ENCODE results near the gene MAP6.
"Not testable (repeated sequence)": the region's sequence is repeated elsewhere in the genome, so short reads cannot be mapped to it uniquely, and the experiment has no call there.

MAP6 gene

GRCh38 chr11:75589933-75590332 is 78.9 kb downstream of the MAP6 start:
- DNase-seq: no peak

- no peak for DNase-seq
Observed at GRCh38 chr11:75589051-75589450, 79.8 kb downstream of the MAP6 start.

DNA sequence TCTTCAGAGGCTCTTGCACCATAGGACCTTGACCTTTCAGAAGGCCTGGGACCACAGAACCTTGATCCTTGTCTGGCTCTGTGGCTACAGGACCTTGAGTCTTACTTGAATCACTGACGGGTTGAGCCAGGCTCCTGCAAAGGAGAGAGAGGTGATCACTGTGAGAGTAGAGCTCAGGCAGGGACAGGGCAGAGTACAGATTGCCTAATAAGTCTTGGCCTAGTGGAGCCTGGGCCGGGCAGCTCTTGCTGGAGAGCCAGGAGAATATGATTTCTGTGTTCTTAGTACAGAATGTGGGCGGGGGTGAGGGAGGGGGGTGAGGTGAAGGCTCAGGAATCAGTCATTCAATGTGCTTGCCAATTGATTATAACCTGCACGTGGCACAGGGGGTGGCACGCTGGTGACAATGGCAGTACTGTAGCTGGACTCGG is 80.8 kb downstream of the MAP6 start:
- no peak for DNase-seq

DNA sequence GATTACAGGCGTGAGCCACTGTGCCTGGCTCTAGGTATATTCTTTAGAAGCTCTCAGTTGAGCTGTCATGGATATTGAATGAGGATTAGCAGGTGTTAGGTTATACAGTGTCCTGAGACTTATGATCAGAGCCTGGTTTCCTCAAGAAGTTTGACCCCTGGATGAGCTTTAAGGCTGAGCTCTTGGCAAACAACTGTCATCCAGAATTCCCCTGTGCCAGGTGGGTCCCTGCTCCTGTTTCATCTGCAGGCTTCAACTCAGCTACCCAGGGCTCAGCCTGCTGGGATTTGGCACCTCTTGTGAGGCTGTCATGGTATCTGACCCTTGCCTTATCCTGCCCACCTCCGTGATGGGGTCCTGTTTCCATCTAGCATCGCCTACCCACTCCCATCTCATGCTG is 82.4 kb downstream of the MAP6 start:
- DNase-seq: no peak

GRCh38 chr11:75585293-75585670 is 83.6 kb downstream of the MAP6 start:
- DNase-seq: no peak

GRCh38 chr11:75584659-75585292 is 84.1 kb downstream of the MAP6 start:
- DNase-seq: not testable (repeated sequence)

DNA sequence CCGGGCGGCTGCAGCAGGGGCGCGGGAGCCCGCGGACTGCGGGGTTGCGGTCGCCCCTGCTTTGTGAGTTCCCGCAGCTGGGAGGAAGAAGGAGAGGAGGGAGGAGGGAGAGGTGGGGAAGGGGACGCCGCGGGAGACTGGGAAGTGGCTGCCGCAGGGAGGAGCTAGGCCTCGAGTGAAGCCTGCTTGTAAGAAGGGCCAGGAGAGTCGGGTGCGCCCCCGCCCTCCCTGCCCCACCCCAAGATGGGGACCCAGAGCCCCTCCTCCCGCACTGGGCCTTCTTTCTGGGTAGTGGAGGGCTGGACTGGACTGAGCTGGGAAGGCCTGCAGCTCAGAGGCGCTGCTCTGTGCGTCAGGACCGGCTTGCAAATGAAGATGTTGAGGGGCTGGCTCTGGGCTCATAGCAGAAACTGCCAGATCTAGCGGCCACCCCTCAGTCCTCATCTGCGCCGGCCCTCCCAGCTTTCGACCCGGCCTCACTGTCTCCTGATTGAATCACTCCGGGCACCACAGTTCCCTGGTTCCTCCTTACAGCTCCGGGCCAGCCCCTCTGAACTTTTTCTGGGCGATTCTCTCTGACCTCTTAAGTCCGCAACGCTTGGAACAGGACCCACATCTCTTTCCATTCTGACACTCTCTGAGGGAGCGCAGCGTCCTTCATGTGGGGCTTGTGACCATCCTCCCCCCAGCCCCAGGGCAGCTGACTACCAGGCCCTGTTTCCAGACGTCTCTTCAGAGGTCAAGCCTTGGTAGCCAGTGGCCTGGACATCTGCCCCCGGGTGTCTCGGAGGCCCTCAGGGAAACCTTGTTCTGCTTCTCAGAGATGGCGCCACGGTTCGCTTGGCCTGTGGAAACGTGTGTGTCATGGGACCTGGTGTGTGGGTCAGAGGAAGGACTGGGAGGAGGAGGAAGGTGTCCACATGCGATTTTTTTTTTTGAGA is 84.8 kb downstream of the MAP6 start:
- peak; percentile 20 for DNase-seq

- peak; percentile 25 for DNase-seq
Observed at GRCh38 chr11:75582895-75583717, 85.7 kb downstream of the MAP6 start.

GRCh38 chr11:75582506-75582894 is 86.3 kb downstream of the MAP6 start:
- no peak for DNase-seq

- no peak for DNase-seq
Observed at GRCh38 chr11:75579841-75580240, 89.0 kb downstream of the MAP6 start.

DNA sequence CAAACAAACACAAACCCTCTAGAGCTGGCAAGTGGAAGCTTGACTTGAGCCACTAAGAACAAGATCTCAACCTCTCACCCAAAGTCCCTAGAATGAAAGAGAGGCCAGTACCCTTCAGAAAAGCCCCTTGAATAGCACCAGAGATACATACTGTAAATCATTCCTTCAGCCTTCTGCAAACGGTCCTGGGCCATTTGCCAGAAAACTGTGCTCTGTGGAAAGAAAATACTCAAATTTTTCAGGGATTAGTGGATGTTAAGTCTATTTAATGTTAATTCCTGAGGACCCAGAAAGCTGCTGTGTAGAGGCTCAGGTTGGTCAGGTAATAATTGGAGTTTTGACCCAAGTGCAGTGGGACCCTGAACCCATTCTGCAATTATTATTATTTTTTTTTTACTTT is 89.9 kb downstream of the MAP6 start:
- no peak for DNase-seq

DNA sequence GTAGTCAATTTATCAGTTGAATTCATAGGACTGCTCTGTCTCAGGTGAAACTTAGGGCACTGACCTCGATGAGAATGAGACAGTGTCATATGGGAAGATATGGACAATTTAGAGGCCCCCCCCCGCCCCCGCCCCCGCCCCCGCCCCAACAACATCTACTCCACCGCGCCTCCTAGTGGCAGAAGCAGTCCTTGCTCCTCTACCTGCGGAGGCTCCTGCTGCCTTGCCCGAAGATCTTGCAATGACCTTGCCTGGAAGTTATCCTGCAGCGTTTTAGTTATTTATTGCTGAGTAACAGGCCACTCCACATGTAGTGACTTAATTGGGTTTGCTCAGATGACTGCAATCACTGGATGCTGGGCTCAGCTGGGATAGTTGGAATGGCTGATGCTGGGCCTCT is 91.6 kb downstream of the MAP6 start:
- no peak for DNase-seq

GRCh38 chr11:75576499-75576918 is 92.3 kb downstream of the MAP6 start:
- DNase-seq: no peak

DNA sequence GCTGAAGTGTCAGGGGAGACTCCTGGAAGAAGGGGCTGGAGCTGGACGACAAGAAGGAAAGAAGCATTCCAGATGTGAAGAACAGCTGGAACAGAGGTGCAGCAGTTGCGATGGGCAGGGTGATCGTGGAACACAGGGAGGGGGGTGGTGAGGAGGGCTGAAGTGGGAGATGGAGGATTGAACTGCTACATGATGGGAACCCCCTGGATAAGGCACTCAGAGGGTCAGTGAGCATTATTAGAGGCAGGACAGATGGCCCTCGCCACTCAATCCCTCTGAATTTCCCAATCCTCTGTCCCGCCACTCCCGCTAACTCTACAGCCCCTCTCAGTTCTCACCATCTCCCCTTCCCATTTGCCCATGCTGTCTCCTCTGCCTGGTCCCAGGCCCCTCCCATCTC is 92.8 kb downstream of the MAP6 start:
- DNase-seq: no peak

DNA sequence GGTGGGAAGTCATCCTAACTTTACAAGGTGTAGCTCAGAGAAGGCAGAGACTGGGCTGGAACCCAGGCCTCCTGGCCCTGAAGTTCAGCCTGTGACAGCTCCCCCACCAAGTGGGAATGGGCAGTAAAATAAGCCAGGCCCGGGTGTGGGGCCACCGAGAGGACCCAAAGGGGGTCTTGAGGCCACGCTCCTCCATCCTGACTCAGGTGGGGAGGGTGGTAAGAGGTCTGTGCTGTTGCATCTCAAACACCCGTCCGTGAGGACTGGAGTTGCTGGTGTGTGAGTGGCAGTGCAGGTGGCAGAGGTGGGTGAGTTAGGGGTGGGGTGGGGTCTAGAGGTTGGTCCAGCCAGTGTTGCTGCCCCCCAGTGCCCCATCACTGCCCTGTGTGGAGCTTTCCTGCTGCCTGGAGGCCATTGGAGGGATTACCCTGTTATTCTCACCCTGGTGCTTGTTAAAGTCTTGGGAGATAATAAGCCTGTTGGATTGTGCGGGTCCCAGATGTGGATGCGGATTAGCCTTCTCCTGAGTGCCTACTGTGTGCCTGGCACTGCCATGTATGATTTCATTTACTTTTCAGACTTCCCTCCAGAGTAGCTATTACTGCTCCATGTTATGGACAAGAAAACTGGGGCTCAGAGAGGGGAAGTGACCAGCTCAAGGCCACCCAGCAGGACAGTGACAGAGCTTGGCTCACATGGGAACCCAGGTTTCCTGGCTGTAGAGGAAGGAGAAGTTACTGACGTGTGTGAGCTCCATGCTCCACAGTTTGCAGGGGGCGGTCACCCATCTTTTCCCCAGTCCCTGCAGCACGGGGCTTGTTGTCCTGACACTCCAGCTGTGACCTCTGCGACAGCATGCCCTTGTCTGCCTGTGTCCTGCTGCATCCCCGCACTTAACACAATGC is 93.9 kb downstream of the MAP6 start:
- DNase-seq: no peak

DNA sequence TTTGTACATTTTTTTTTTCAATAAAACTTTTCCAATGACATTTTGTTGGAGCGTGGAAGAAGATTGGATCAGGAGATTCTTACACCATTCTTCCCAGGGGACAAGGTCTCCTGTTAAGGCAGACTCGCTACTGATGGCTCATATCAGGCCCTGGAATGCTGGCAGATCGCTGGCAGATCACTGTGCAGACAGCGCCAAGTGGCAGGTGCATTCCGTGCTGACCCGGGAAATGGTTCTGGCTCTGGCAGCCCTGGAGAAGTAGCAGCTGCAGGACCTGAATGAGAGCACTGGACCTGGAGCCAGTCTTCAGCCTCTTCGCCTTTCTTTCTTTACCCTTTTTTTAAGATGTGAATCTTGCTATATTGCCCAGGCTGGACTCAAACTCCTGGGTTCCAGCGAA is 96.1 kb downstream of the MAP6 start:
- no peak for DNase-seq

DNA sequence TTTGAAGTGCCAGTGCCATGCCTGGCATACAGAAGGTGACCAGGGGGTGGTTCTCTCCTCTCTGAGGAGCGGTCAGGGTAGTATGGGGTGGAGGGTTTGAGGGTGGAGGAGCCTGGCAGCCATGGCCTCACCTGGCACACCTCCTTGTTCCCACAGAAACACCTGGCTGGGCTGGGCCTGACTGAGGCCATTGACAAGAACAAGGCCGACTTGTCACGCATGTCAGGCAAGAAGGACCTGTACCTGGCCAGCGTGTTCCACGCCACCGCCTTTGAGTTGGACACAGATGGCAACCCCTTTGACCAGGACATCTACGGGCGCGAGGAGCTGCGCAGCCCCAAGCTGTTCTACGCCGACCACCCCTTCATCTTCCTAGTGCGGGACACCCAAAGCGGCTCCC is 97.2 kb downstream of the MAP6 start:
- no peak for DNase-seq

DNA sequence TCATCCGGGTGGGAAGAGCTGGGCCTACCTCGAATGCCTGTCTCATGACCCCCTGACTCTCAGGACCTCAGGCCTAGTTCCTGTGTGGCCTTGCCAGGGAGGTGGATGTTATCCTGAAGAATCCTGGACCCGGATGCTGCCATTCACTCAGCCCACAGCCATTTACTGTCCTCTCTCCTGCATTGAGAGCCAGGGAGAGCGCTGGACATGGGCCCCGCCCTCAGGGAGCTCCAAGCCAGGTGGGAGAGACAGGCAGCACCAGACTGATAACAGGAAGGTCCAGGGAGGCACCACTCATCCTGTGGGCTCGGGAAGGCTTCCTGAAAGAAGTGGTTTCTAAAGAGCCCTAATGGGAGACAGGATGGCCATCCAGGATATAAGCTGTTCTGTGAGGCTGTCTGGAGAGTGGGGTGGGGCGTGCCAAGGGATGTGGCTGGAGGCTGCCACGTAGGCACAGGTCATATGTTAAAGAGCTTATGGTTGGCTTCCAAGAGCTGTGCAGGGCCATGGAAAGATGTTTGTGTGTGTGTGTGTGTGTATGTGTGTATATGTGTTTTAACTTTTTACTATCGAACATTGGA is 98.2 kb downstream of the MAP6 start:
- no peak for DNase-seq

GRCh38 chr11:75568616-75569219 is 100.1 kb downstream of the MAP6 start:
- DNase-seq: no peak

GRCh38 chr11:75567971-75568370 is 100.9 kb downstream of the MAP6 start:
- no peak for DNase-seq

DNA sequence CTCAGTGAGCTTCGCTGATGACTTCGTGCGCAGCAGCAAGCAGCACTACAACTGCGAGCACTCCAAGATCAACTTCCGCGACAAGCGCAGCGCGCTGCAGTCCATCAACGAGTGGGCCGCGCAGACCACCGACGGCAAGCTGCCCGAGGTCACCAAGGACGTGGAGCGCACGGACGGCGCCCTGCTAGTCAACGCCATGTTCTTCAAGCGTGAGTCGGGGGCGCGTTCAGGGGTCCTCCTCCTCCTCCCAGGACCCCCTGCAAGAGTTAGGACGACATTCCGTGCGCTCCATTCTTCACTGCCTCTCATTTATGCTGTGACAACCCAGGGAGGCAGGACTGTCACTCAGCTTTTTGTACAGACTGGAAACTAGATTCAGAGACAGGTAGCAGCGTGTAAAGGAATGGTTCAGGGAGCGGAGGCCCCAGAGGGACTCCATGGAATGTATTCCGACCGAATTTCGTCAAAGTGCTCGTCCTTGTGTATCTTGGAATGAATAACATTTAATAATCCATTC is 102.0 kb downstream of the MAP6 start:
- DNase-seq: no peak

Data from NCI-H748 treated with DMSO at 0.1 percent for 48 hours (cell line).